HEK293T (cell line): ENCODE measurements around the gene SLC24A4.

Source experiments
- BHLHE40 ChIP-seq: fragments of 450-650 bp; IDR thresholded peaks from 2 replicates; pipeline ENCODE4 v1.6.1; 2016; ENCODE audit warnings: mild to moderate bottlenecking, moderate library complexity, borderline replicate concordance
- FOXK2 ChIP-seq: fragments of 450-650 bp; IDR thresholded peaks from 2 replicates; pipeline ENCODE4 v1.6.1; 2016; ENCODE audit warnings: mild to moderate bottlenecking
- FOXM1 ChIP-seq: fragments of 450-650 bp; IDR thresholded peaks from 2 replicates; pipeline ENCODE4 v1.6.1; 2017; ENCODE audit warnings: mild to moderate bottlenecking, borderline replicate concordance
- LEF1 ChIP-seq: fragments of 450-650 bp; IDR thresholded peaks from 2 replicates; pipeline ENCODE4 v1.6.1; 2017; ENCODE audit warnings: mild to moderate bottlenecking, borderline replicate concordance
- NFRKB ChIP-seq: fragments of 450-650 bp; IDR thresholded peaks from 2 replicates; pipeline ENCODE4 v1.6.1; 2016; ENCODE audit warnings: mild to moderate bottlenecking, moderate library complexity
- SP1 ChIP-seq: fragments of 450-650 bp; IDR thresholded peaks from 2 replicates; pipeline ENCODE4 v1.6.1; 2017
- SUZ12 ChIP-seq: fragments of 450-650 bp; IDR thresholded peaks from 2 replicates; pipeline ENCODE4 v1.6.1; 2016; ENCODE audit warnings: mild to moderate bottlenecking

DNA sequence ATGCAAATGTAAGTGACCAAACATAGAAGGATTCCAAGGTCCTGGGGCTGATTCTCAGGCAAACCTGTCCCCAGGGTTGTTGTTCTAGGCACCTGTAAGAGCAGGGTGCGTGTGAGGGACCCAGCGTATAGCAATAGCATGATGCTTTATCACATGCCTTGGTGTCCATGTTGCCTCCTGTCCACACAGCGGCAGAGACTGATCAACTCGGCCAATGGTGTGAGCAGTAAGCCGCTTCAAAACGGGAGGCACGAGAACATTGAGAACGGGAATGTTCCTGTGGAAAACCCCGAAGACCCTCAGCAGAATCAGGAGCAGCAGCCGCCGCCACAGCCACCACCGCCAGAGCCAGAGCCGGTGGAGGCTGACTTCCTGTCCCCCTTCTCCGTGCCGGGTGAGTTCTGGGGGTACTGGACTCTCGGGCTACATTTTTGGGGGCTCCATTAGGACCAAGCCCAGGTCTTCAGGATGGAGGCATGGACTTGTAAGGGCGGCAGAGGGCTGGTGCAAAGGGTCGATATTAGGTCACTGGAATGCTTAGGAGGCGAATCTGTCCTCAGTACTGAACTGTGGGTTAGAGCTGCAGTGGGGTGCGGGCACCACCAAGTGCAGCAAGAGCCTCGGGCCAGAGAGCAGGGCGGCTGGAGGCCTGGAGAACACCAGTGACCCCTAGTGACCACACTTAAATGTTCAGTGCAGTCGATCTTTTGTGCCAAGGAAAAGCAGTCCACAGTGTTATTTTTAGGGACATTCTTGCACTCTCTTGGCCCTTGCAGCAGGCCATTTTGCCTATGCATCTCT lies 133.4 kb downstream of the SLC24A4 start:
- TF ChIP-seq SP1, result no peak
- TF ChIP-seq SUZ12, result no peak
- no peak for TF ChIP-seq BHLHE40
- no peak for TF ChIP-seq FOXK2
- no peak for TF ChIP-seq LEF1
- no peak for TF ChIP-seq FOXM1
- no peak for TF ChIP-seq NFRKB
